Stimulated activated CD8-positive, alpha-beta memory T cell treated with anti-CD3 and anti-CD28 coated beads, Interleukin-4, amount 100 ng/mL, for 24 hours (primary cell): ENCODE data around the gene MCEMP1.

Experiments
- DNase-seq: peaks from one replicate; pipeline ENCODE4 v3.0.0-alpha.2; 2020; ENCODE audit warnings: low read depth

MCEMP1 gene

GRCh38 chr19:7676854-7677253 lies at the start of gene MCEMP1:
MCEMP1 (plus strand) TSS chr19:7677090; CDS start chr19:7677121, 31 bp downstream.
- no peak for DNase-seq

GRCh38 chr19:7627166-7627565 lies 49.7 kb upstream of the MCEMP1 start:
- DNase-seq: no peak

- no peak for DNase-seq
Measured at GRCh38 chr19:7628589-7629311, 48.1 kb upstream of the MCEMP1 start.

- DNase-seq: peak; percentile 86
Measured at GRCh38 chr19:7629347-7630054, 47.4 kb upstream of the MCEMP1 start, which contains the start of the genes PET100 and XAB2. PET100 (plus strand) TSS chr19:7629793; CDS start chr19:7629834, 41 bp downstream. XAB2 (minus strand) TSS chr19:7629545; CDS start chr19:7629527, 18 bp downstream.

GRCh38 chr19:7631577-7631976 lies 45.3 kb upstream of the MCEMP1 start:
- no peak for DNase-seq

GRCh38 chr19:7632340-7633203 lies 44.3 kb upstream of the MCEMP1 start:
- DNase-seq: no peak

- no peak for DNase-seq
Measured at GRCh38 chr19:7633698-7634097, 43.2 kb upstream of the MCEMP1 start, which contains the start of gene PCP2. PCP2 (minus strand) TSS chr19:7633719; CDS start chr19:7633457, 262 bp downstream.

GRCh38 chr19:7635670-7636069 lies 41.2 kb upstream of the MCEMP1 start:
- no peak for DNase-seq

GRCh38 chr19:7636317-7636690 lies 40.6 kb upstream of the MCEMP1 start:
- DNase-seq: no peak

- DNase-seq: peak; percentile 81
Measured at GRCh38 chr19:7636691-7637373, 40.1 kb upstream of the MCEMP1 start, which contains the start of gene STXBP2. STXBP2 (plus strand) TSS chr19:7637110; CDS start chr19:7637150, 40 bp downstream.

GRCh38 chr19:7637374-7638256 lies 39.3 kb upstream of the MCEMP1 start:
- DNase-seq: no peak

GRCh38 chr19:7638802-7639465 lies 38.0 kb upstream of the MCEMP1 start:
- no peak for DNase-seq

GRCh38 chr19:7639863-7640348 lies 37.0 kb upstream of the MCEMP1 start:
- no peak for DNase-seq

GRCh38 chr19:7640803-7641202 lies 36.1 kb upstream of the MCEMP1 start:
- no peak for DNase-seq

GRCh38 chr19:7641290-7642276 lies 35.3 kb upstream of the MCEMP1 start:
- no peak for DNase-seq

GRCh38 chr19:7642295-7643030 lies 34.4 kb upstream of the MCEMP1 start:
- no peak for DNase-seq

GRCh38 chr19:7643031-7643415 lies 33.9 kb upstream of the MCEMP1 start:
- DNase-seq: no peak
